ENCODE results near the gene SELENON. TPM values are rescaled to one million over a fixed set of nuclear protein-coding genes. Genes with fewer than 3 reads are reported as not detected.

Gene SELENON
- total and polyA plus RNA-seq, 9 of the 15 experiments (the other 6 are each of a cell fraction or from before 2014, with no cell fraction given): 0.43 to 26.7 (median 7.0) TPM

DNA sequence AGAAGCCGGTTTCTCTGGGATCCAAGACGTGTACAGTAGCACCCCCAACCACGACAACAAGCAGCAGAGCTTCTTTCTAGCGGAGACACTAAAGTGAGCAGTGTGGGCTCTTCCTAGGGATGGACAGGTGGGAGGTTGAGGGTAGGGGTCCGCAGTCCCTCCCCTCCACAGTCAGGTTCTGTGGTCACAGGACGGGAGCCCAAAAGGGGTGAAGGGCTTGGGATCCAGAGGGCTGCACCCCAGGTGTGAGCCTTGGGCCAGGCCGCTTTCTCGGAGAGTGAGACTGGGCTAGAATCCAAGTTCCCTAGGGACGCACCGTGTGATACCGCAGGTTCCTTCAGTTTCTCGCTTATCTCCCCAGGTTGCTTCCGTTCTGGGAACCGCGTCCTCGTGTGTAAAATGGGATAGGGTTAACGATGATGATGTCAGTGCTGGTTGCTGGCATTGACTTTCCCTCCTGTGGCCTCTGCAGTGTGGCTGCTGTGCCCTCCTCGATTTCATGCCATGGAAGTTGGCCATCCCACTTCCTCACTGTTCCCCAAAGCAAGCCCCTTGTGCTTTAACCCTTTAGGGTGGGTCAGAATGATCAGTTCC lies 17.3 kb upstream of the SELENON start (continued):
- TF ChIP-seq ATF2 (CRISPR knock-in tag; IDR thresholded peaks at IDR 0.05): no peak
- peak; percentile 77; the same call in 1 of the 2 replicates for TF ChIP-seq PML (IDR thresholded peaks at IDR 0.05; ENCODE audit: low read length)
- TF ChIP-seq SMAD2 (IDR thresholded peaks at IDR 0.05; ENCODE audit: low read depth, low read length): no peak
- TF ChIP-seq SMARCA4 (IDR thresholded peaks at IDR 0.05): peak; percentile 93
- no peak for TF ChIP-seq ZBTB5 (IDR thresholded peaks at IDR 0.05)
- peak; percentile 8; the same call in 1 of the 2 replicates for TF ChIP-seq NFIX (CRISPR knock-in tag; IDR thresholded peaks at IDR 0.05; ENCODE audit: low read depth)
- no peak for TF ChIP-seq ELK3 (CRISPR knock-in tag; IDR thresholded peaks at IDR 0.05)
- TF ChIP-seq PURB (CRISPR knock-in tag; IDR thresholded peaks at IDR 0.05; ENCODE audit: low read depth): no peak
- TF ChIP-seq, protein P1, sequence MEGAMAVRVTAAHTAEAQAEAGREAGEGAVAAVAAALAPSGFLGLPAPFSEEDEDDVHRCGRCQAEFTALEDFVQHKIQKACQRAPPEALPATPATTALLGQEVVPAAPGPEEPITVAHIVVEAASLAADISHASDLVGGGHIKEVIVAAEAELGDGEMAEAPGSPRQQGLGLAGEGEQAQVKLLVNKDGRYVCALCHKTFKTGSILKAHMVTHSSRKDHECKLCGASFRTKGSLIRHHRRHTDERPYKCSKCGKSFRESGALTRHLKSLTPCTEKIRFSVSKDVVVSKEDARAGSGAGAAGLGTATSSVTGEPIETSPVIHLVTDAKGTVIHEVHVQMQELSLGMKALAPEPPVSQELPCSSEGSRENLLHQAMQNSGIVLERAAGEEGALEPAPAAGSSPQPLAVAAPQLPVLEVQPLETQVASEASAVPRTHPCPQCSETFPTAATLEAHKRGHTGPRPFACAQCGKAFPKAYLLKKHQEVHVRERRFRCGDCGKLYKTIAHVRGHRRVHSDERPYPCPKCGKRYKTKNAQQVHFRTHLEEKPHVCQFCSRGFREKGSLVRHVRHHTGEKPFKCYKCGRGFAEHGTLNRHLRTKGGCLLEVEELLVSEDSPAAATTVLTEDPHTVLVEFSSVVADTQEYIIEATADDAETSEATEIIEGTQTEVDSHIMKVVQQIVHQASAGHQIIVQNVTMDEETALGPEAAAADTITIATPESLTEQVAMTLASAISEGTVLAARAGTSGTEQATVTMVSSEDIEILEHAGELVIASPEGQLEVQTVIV (CRISPR knock-in tag; IDR thresholded peaks at IDR 0.05; ENCODE audit: borderline replicate concordance): no peak
- TF ChIP-seq BCL6 (CRISPR knock-in tag; IDR thresholded peaks at IDR 0.05): no peak
- TF ChIP-seq ZNF707 (CRISPR knock-in tag; conservative IDR thresholded peaks at IDR 0.05): no peak
- TF ChIP-seq PHF20 (IDR thresholded peaks at IDR 0.05; ENCODE audit: partially characterized antibody): no peak
- no peak for TF ChIP-seq MED1 (CRISPR knock-in tag; IDR thresholded peaks at IDR 0.05; ENCODE audit: borderline replicate concordance)
- TF ChIP-seq SRSF1 (IDR thresholded peaks at IDR 0.05; ENCODE audit: low read depth, low read length): no peak
- no peak for TF ChIP-seq SNAPC5 (CRISPR knock-in tag; IDR thresholded peaks at IDR 0.05)
- no peak for TF ChIP-seq SRSF9 (IDR thresholded peaks at IDR 0.05; ENCODE audit: borderline replicate concordance, low read depth, low read length)
- TF ChIP-seq, protein P2, sequence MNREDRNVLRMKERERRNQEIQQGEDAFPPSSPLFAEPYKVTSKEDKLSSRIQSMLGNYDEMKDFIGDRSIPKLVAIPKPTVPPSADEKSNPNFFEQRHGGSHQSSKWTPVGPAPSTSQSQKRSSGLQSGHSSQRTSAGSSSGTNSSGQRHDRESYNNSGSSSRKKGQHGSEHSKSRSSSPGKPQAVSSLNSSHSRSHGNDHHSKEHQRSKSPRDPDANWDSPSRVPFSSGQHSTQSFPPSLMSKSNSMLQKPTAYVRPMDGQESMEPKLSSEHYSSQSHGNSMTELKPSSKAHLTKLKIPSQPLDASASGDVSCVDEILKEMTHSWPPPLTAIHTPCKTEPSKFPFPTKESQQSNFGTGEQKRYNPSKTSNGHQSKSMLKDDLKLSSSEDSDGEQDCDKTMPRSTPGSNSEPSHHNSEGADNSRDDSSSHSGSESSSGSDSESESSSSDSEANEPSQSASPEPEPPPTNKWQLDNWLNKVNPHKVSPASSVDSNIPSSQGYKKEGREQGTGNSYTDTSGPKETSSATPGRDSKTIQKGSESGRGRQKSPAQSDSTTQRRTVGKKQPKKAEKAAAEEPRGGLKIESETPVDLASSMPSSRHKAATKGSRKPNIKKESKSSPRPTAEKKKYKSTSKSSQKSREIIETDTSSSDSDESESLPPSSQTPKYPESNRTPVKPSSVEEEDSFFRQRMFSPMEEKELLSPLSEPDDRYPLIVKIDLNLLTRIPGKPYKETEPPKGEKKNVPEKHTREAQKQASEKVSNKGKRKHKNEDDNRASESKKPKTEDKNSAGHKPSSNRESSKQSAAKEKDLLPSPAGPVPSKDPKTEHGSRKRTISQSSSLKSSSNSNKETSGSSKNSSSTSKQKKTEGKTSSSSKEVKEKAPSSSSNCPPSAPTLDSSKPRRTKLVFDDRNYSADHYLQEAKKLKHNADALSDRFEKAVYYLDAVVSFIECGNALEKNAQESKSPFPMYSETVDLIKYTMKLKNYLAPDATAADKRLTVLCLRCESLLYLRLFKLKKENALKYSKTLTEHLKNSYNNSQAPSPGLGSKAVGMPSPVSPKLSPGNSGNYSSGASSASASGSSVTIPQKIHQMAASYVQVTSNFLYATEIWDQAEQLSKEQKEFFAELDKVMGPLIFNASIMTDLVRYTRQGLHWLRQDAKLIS (CRISPR knock-in tag; IDR thresholded peaks at IDR 0.05): no peak
- TF ChIP-seq GABPB1 (CRISPR knock-in tag; IDR thresholded peaks at IDR 0.05): no peak
- no peak for TF ChIP-seq SMARCA5 (IDR thresholded peaks at IDR 0.05)

Data from K562 (cell line).